ENCODE data around the gene SMCO4. TPM values are rescaled to one million over a fixed set of nuclear protein-coding genes. Genes with fewer than 3 reads are reported as not detected.

SMCO4 gene
- total and polyA plus RNA-seq, 2 of the 8 experiments (the other 6 are each of a cell fraction or from before 2014, with no cell fraction given), result 33.2 to 53.9 TPM

DNA sequence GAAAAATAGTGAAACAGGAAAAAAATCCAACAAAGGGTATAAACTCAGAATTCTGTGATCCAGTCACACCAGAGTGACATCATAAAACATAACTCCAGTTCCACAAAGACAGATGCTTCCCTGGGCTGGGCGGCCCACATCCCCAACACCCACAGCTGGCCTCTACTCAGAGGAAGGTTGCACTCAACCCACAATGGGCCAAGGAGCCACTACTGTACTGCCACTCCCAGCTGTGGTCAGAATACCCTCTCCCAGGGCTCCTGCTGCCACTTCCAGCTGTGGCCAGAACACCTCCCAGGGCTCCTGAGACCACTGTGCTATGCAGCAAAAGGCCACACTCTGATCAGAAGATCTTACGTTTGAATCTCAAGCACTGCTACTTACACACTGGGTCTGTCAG is 18.3 kb downstream of the SMCO4 start:
- Histone ChIP-seq H2AFZ (ENCODE audit: low read length) (no peak overlapping the region), H2BK5ac (ENCODE audit: low read depth, low read length) (no peak overlapping the region), H3K23ac (ENCODE audit: insufficient read length) (peak overlapping the region; percentile 3), H3K27ac (ENCODE audit: low read depth, low read length) (no peak overlapping the region), H3K4me1 (replicated peaks in 1 of 4; ENCODE audit: control insufficient read depth in 3 of 4, insufficient read depth in 4 of 4, low read length in 3 of 4) (peaks cover 2 to 25% (median 13%) of the 10 kb centered on the region in 4 experiments; a peak in 5 of 7 replicates), H2BK15ac (ENCODE audit: low read length) (no peak overlapping the region), H3K23me2 (ENCODE audit: low read depth, low read length) (no peaks in the 10 kb centered on the region), H3K18ac (ENCODE audit: extremely low read depth, low read length) (no peak overlapping the region), H2BK20ac (ENCODE audit: low read length) (no peak overlapping the region), H4K20me1 (replicated peaks in 1 of 2; ENCODE audit: control insufficient read depth in 1 of 2, insufficient read depth in 2 of 2, low read length in 2 of 2) (peaks cover 2 to 5% of the 10 kb centered on the region in 2 experiments), H4K5ac (ENCODE audit: insufficient read length, low read depth, low read length) (no peak overlapping the region), H3K79me2 (ENCODE audit: control insufficient read depth in 1 of 2, insufficient read depth in 2 of 2, low read length in 2 of 2) (peaks cover 2 to 72% of the 10 kb centered on the region in 2 experiments; a peak in 3 of 4 replicates), H3K4me2 (ENCODE audit: insufficient read depth in 1 of 2, low read depth in 2 of 2, low read length in 2 of 2) (no peak overlapping the region), H3K27me3 (replicated peaks in 1 of 4; ENCODE audit: control insufficient read depth in 3 of 4, extremely low read depth in 1 of 4, insufficient read depth in 3 of 4, low read length in 3 of 4) (no peaks in the 10 kb centered on the region), H3K9me3 (ENCODE audit: insufficient read depth in 2 of 2, low read depth in 1 of 2, low read length in 1 of 2) (no peaks in the 10 kb centered on the region), H2BK12ac (ENCODE audit: low read depth, low read length) (no peak overlapping the region), H2AK5ac (ENCODE audit: low read depth, low read length) (no peak overlapping the region), H3K4me3 (ENCODE audit: extremely low read depth in 1 of 4, insufficient read depth in 2 of 4, low read depth in 3 of 4, low read length in 4 of 4) (no peak overlapping the region), H3K79me1 (ENCODE audit: low read depth, low read length) (peaks cover 8% of the 10 kb centered on the region; the same call in 1 of the 2 replicates), H4K91ac (replicated peaks; ENCODE audit: insufficient read length, low read length) (no peak overlapping the region), H3K9ac (replicated peaks in 1 of 4; ENCODE audit: extremely low read depth in 1 of 4, low read depth in 3 of 4, low read length in 3 of 4) (no peak overlapping the region), H3K14ac (ENCODE audit: insufficient read length) (no peak overlapping the region), H3K36me3 (ENCODE audit: control insufficient read depth in 2 of 4, insufficient read depth in 4 of 4, low read length in 3 of 4) (no peaks in the 10 kb centered on the region), H3K56ac (replicated peaks; ENCODE audit: insufficient read length, low read depth, low read length) (no peak overlapping the region), H4K8ac (ENCODE audit: extremely low read depth, insufficient read depth, low read length) (no peak overlapping the region), H3K4ac (replicated peaks; ENCODE audit: insufficient read length, low read depth, low read length) (no peak overlapping the region), H2BK120ac (replicated peaks; ENCODE audit: low read depth, low read length) (no peak overlapping the region)
- no peak for DNase-seq (ENCODE audit: low read depth in 1 of 2, low spot score in 2 of 2)
- 84% methylated on average over 2 of the region's 2 CpGs; no CpG with 5 or more reads in 1 of the 2 experiments for WGBS, 2 experiments (ENCODE audit: extremely low coverage in 1 of 2, insufficient coverage in 1 of 2, insufficient read length in 1 of 2, insufficient replicate concordance in 2 of 2, low coverage in 1 of 2, low lambda C conversion rate in 2 of 2, missing lambda C conversion rate in 1 of 2)
- no peak for FAIRE-seq
- POLR2A ChIA-PET (ENCODE audit: partially characterized antibody), result interaction anchor here (0.6 to 2.0 kb wide), 2 partner anchors 134 to 217 kb away, joined by 4 to 7 read pairs; partner anchors contain the start of genes C11orf54 and TAF1D
- CTCF ChIA-PET (ENCODE audit: partially characterized antibody), result interaction anchor here (1.3 to 1.9 kb wide), 3 partner anchors 11 to 22 kb away, joined by 3 to 5 read pairs (median 4); no protein-coding TSS in a partner anchor
- TF ChIP-seq TAF7 (optimal IDR thresholded peaks at IDR 0.05; ENCODE audit: borderline replicate concordance, low read depth, low read length), result no peak
